ENCODE results near the gene PXDC1.
"Not testable (repeated sequence)": the region's sequence is repeated elsewhere in the genome, so short reads cannot be mapped to it uniquely, and the experiment has no call there.

The PXDC1 gene

DNA sequence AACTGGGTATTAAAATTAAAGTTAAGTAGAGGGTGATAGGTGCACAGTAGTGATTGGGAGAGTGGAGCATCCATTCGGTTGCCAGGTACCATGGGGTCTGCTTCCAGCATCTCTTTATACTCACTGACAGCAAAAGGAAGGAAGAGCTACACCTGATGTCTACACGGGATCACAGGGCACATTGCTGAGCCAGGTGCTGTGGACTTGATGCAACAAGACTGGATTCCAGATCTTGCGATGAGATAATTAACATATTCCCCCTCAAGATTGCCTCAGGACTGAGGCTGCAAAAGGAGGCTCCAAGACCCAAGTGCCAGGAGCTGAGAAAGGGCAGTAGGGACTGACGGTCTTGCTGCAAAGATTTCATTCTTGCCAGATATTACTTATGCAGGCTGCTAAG is 72.6 kb downstream of the PXDC1 start:
- H3K9ac ChIP-seq (ENCODE audit: low read depth, low read length), result no peak overlapping the region
- H3K4me1 ChIP-seq (ENCODE audit: control insufficient read depth, insufficient read depth, low read length), result no peaks in the 10 kb centered on the region
- no peaks in the 10 kb centered on the region for H3K27me3 ChIP-seq (ENCODE audit: control insufficient read depth, insufficient read depth, low read length)
- H3K9me3 ChIP-seq (ENCODE audit: control insufficient read depth, insufficient read depth, low read length), result no peaks in the 10 kb centered on the region
- H3K36me3 ChIP-seq (ENCODE audit: control insufficient read depth, insufficient read depth, low read length), result no peaks in the 10 kb centered on the region
- H3K4me3 ChIP-seq (ENCODE audit: low read depth, low read length), result no peak overlapping the region

DNA sequence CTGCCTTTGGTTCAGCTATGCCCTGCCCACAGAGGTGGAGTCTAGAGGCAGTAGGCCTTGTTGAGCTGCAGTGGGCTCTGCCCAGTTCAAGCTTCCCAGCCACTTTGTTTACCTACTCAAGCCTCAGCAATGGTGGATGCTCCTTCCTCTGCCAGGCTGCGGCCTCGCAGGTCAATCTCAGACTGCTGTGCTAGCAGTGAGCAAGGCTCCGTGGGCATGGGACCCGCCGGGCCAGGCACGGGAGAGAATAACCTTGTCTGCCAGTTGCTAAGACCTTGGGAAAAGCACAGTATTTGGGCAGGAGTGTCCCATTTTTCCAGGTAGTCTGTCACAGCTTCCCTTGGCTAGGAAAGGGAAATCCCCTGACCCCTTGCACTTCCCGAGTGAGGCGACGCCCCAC is 73.8 kb downstream of the PXDC1 start:
- not testable (repeated sequence) for H3K4me3 ChIP-seq (ENCODE audit: low read depth, low read length); H3K36me3 ChIP-seq (ENCODE audit: control insufficient read depth, insufficient read depth, low read length); H3K27me3 ChIP-seq (ENCODE audit: control insufficient read depth, insufficient read depth, low read length); H3K4me1 ChIP-seq (ENCODE audit: control insufficient read depth, insufficient read depth, low read length); H3K9ac ChIP-seq (ENCODE audit: low read depth, low read length); H3K9me3 ChIP-seq (ENCODE audit: control insufficient read depth, insufficient read depth, low read length)

DNA sequence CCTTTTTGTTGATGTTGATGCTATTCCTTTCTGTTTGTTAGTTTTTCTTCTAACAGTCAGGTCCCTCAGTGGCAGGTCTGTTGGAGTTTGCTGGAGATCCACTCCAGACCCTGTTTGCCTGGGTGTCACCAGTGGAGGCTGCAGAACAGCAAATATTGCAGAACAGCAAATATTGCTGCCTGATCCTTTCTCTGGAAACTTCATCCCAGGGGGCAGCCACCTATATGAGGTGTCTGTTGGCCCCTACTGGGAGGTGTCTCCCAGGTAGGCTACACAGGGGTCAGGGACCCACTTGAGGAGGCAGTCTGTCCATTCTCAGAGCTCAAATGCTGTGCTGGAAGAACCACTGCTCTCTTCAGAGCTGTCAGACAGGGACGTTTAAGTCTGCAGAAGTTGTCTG is 74.2 kb downstream of the PXDC1 start:
- not testable (repeated sequence) for H3K36me3 ChIP-seq (ENCODE audit: control insufficient read depth, insufficient read depth, low read length); H3K9me3 ChIP-seq (ENCODE audit: control insufficient read depth, insufficient read depth, low read length); H3K4me1 ChIP-seq (ENCODE audit: control insufficient read depth, insufficient read depth, low read length); H3K4me3 ChIP-seq (ENCODE audit: low read depth, low read length); H3K9ac ChIP-seq (ENCODE audit: low read depth, low read length); H3K27me3 ChIP-seq (ENCODE audit: control insufficient read depth, insufficient read depth, low read length)
